NCI-H2196 treated with DMSO at 0.1 percent for 48 hours (cell line): Measurements from ENCODE around the gene LGMN.
"Not testable (repeated sequence)": the region's sequence is repeated elsewhere in the genome, so short reads cannot be mapped to it uniquely, and the experiment has no call there.

Experiments used
- DNase-seq: peaks from one replicate; lab custom pipeline; 2025; ENCODE audit not compliant: unreplicated experiment; lab: John Stamatoyannopoulos, UW

The LGMN gene

GRCh38 chr14:92702441-92702918 lies 45.9 kb downstream of the LGMN start:
- DNase-seq: no peak

GRCh38 chr14:92701826-92702225 lies 46.6 kb downstream of the LGMN start:
- no peak for DNase-seq

- no peak for DNase-seq
These were observed 50.0 kb downstream of the LGMN start for GRCh38 chr14:92698393-92698792.

- no peak for DNase-seq
These were observed 52.1 kb downstream of the LGMN start for GRCh38 chr14:92696366-92696765.

GRCh38 chr14:92695562-92695961 lies 52.9 kb downstream of the LGMN start:
- no peak for DNase-seq

- DNase-seq: no peak
These were observed 53.6 kb downstream of the LGMN start for GRCh38 chr14:92694807-92695206.

- no peak for DNase-seq
These were observed 54.2 kb downstream of the LGMN start for GRCh38 chr14:92693998-92694795.

GRCh38 chr14:92692822-92693226 lies 55.6 kb downstream of the LGMN start:
- peak; percentile 52 for DNase-seq

GRCh38 chr14:92690171-92691011 lies 58.0 kb downstream of the LGMN start:
- DNase-seq: peak; percentile 65

GRCh38 chr14:92688434-92689375 lies 59.7 kb downstream of the LGMN start:
- DNase-seq: no peak

GRCh38 chr14:92687681-92688433 lies 60.6 kb downstream of the LGMN start:
- DNase-seq: peak; percentile 14

GRCh38 chr14:92686900-92687427 lies 61.5 kb downstream of the LGMN start:
- DNase-seq: peak; percentile 20

GRCh38 chr14:92686411-92686899 lies 62.0 kb downstream of the LGMN start:
- no peak for DNase-seq

GRCh38 chr14:92685784-92686355 lies 62.6 kb downstream of the LGMN start:
- DNase-seq: no peak

- no peak for DNase-seq
These were observed 63.4 kb downstream of the LGMN start for GRCh38 chr14:92684801-92685560.

- DNase-seq: no peak
These were observed 65.4 kb downstream of the LGMN start for GRCh38 chr14:92683041-92683440.

- no peak for DNase-seq
These were observed 67.4 kb downstream of the LGMN start for GRCh38 chr14:92680781-92681650.

GRCh38 chr14:92680330-92680729 lies 68.1 kb downstream of the LGMN start:
- DNase-seq: not testable (repeated sequence)
